Measurements from ENCODE around the gene RASSF5.

The RASSF5 gene, protein sequence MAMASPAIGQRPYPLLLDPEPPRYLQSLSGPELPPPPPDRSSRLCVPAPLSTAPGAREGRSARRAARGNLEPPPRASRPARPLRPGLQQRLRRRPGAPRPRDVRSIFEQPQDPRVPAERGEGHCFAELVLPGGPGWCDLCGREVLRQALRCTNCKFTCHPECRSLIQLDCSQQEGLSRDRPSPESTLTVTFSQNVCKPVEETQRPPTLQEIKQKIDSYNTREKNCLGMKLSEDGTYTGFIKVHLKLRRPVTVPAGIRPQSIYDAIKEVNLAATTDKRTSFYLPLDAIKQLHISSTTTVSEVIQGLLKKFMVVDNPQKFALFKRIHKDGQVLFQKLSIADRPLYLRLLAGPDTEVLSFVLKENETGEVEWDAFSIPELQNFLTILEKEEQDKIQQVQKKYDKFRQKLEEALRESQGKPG

DNA sequence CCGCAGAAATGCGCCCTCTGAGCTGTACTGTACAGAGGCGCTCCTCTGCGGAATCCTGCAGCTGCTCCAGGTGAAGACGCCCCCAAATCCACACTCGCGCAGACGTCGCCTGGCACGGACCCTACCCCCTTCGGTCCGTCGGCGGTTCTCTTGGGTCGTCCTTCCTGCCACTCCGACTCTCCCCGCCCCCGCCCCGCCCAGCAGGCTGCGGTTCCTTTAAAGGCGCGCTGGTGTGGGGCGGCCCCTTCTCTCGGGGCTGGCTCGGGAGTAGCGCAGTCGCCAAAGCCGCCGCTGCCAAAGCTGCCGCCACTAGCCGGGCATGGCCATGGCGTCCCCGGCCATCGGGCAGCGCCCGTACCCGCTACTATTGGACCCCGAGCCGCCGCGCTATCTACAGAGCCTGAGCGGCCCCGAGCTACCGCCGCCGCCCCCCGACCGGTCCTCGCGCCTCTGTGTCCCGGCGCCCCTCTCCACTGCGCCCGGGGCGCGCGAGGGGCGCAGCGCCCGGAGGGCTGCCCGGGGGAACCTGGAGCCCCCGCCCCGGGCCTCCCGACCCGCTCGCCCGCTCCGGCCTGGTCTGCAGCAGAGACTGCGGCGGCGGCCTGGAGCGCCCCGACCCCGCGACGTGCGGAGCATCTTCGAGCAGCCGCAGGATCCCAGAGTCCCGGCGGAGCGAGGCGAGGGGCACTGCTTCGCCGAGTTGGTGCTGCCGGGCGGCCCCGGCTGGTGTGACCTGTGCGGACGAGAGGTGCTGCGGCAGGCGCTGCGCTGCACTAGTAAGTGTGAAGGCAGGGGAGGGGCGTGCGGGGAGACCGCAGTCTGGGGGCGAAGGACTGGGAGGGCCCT, at the start of gene RASSF5:
TSS of gene RASSF5 (plus strand) at position 248 of the 846 bp plus-strand sequence. CDS start at position 320, 72 bp downstream.
- peak; percentile 92 for DNase-seq

DNA sequence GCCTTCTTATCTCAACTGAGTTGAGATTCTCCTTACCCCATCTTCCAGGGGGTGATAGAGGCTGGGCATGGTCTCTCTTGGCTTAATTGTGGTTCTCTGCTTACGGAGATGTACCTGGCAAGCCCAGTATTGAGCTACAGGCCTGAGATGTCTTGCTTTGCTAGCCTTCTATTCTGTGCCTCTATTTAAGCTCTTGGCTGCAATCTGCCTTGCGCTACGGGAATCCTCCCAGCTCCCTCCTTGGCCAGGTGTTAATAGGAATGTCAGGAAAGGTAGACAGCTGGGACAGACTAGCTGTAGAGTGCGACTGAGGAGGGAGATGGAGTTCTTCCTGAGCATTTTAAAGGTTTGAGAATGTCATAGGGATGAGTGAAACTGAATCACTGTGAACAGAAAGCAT, 47.6 kb upstream of the RASSF5 start:
- DNase-seq, result no peak

DNA sequence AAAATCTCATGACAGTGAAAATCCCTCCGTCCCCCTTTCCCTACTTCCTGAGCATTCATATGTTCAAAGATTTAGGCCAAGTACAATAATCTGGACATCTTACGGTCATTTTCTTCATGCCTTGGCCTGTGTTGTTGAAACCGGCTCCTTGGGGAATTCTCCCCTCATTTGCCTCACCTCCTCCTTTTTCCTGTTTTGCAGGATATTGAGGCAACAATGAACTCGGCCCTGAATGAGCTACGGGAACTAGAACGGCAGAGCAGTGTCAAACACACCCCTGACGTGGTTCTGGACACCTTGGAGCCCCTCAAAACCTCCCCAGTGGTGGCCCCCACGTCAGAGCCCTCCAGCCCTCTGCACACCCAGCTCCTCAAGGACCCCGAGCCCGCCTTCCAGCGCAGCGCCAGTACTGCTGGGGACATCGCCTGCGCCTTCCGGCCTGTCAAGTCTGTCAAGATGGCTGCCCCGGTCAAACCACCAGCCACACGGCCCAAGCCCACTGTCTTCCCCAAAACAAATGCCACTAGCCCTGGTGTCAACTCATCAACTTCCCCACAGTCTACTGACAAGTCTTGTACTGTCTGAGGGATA, 46.4 kb upstream of the RASSF5 start:
- no peak for DNase-seq

DNA sequence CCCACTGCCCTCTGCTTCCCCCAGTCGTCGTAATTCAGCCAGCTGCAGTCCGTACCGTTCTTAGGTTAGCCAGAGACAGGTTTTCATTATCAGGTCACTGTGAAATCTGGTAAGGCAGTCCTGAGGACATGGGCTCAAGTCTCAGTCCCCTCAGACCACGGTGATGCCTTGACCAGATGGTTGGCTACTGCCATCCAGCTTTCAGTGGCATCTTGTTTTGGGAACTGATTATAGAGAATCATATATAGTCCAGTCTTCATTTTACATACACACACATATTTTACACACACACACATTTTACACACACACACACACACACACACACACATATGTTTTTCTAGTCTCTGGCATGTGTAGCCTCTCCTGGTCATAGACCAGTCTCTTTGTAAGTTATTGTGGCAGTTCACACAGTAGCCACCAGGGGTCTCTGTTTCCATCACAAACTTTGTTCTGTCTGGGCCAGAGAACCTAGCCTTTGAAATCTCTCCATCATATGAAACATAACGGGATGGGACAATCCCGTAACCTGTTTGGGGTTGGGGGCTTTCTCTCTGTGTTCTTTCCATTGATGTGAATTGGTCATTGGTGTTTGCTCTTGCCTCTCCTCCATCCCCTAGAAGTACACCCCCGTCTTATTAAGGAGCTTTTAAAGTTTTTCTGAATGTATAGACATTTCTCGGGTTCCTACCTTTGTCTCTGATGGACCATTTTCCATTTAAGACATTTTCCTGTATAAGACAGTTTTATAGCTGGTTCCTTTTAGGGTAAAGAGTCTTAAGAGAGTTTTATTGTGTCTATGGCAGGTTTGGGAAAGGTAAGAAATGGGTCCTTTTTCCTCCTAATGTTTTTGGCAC, 45.5 kb upstream of the RASSF5 start:
- DNase-seq, result peak; percentile 87

DNA sequence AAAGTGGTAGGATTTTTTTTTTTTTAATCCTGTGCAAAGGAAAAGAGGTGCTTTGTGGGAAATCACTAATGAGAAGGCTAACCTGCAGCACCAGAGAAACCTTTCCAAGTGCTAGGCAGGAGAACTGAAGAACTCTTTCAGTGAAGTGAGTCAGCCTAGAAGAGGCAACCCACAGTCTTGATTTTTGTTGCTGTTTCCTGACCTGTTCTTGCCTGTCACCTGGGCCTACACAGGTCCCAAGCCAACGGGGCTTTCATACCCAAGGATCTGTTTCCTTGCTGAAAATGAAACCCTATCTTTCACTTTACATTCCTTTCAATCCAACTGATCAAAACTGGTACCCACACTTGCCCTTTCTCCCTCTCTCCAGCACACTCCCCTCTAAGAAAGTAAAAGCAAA, 44.2 kb upstream of the RASSF5 start:
- no peak for DNase-seq

DNA sequence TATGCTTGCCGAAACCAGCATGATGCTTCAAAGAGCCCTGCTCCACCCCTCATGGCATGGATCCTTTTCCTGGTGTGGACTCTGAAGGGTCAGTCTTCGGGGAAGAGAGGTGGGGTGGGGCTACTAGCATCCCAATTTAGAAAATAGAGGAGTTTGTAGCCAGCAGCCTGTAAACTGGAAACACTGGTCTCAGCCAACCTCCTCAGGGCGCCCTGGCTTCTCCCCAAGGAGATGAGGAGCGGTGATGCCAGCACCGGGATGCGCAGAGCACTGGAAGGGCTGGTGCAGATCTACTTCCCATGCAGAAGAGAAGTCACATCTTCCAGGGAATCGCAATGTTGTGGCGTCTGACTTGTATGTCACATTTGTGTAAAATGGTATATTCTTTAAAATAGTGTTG, 43.4 kb upstream of the RASSF5 start:
- DNase-seq, result no peak

DNA sequence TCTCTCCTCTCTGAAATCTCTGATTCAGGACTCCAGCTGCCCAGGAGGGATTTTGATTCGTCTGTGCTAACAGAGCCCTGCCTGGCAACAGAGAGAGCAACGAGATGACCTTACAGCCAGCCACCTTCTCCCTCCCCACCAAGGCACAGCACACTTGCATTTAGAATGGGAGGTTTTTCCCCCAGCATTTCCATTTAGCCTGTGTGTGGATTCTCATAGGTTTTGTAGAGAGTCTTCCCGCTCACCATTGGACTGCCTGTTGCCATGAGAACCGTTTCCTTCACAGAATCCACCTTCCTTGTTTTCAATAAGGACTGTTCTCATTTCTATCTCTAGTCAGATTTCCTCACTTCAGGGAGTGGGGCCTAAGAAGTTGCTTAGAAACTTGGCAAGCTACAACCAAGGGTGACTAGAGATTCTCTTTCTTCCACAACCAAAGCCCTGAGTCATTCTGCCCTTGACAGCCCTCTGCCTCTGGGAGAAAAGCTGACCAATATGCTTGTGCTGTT, 42.8 kb upstream of the RASSF5 start:
- no peak for DNase-seq

DNA sequence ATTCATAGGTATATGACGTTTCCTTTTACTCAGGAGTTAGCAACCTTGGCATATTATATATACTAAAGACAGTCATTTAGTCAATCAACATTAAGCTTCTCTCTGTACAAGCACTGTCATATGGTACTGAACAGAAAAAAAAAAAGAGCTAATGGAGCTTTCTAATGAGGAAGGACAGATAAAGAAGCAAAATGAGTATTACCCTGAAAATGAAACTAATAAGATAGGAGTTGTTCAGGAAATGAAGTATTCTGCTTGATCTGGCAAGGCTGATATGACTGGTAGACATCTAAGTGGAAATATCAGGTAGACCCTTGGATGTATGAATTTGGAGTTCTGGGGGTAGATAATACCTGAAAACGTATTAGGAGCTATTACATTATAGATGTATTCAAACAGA, 41.4 kb upstream of the RASSF5 start:
- DNase-seq, result no peak

DNA sequence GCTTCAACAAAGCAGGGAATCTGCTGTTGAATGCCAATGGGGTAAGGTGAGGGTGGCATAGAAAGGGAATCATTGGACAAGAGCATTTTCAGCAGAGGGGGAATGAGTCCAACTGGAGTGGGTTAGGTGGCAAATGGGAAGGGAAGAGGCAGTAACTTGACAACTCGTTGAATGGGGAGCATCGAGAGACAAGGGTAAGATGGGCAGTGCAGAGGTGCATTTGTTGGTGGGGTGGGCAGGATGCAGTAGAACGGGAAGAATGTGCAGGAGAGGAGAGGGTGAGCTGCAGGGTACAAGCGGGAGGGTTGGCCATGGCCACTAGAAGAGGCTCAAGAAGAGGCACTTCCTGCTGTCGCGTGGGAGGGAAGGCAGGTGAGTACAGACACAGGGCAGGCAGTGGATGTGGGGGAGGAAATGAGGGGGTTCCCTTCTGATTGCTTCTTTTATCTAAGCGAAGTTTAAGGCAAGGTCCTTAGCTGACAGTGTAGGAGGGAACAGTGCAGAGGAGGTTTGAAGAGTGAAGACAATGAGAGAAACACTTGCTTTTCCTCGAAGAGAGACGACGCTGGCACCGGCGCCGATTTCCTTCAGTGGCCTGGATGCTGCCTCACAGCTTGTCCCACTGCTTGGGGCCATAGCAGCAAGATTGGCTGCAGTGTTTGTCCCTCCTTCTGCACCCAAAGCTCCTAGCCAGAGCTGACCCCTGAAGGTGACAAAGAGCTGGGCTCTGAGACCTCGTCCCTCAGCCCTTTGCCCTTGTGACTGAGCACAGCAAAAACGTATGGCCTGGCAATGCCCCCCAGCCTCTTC, 40.3 kb upstream of the RASSF5 start:
- peak; percentile 71 for DNase-seq

DNA sequence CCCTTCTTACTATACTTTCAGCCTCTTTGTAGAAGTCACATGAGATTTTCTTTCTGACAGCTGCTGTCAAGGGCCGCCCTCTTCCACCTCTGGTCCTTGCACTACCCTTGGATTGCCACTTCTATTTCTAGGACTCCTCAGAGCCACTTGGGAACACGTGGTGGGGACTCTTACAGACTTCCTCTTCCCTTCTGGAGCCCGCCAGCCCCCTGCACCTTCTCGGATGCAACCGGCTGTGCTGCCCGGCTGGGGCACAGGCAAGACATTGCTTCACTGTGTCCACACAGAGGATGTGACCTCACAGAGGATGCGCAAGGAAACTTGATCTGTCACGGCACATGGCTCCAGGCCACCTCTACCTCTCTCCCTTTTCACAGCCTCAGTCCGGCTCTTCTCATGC, 39.4 kb upstream of the RASSF5 start:
- no peak for DNase-seq

DNA sequence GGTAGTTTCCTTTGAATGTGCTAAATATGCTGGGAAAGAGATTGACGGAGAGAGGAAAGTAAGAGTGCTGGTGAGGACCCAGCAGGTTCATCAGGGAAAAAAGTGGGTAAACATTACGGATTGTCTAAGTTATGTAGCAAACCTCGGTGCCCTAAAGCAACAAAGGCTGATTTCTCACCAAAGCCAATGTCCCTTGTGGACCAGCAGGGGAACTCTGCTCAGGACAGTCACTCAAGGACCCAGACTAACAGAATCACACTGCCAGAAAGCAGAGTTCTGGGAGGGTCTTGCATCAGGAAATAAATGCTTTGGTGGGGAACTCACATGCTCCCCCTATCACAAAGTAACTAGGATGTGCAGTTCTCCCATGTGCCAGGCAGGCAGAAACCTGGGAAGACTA, 38.8 kb upstream of the RASSF5 start:
- DNase-seq, result no peak

DNA sequence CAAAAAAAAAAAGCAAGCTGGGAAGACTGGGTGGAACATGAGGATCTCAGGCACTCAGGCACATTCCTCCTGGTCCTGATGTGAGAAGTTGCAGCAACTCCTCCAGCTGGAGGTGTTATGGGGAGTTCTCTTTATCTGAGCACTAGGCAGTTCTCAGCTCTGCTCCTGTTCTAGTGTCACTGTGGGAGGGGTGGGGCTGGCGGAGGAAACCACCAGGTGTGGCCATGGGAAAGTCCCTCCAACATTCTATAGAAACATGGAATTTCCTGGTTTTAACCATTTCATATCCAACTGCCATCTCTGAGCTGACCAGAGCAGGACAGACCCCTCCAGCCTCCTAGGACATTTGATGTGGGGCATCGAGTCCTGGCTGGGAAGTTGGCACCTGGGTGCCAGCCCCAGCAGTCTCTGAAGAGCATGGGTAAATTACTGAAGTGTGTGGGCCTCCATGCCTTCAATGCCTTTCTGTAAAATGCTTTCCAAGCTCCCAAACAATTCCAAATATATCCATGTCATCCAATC, 37.9 kb upstream of the RASSF5 start:
- DNase-seq, result peak; percentile 82

DNA sequence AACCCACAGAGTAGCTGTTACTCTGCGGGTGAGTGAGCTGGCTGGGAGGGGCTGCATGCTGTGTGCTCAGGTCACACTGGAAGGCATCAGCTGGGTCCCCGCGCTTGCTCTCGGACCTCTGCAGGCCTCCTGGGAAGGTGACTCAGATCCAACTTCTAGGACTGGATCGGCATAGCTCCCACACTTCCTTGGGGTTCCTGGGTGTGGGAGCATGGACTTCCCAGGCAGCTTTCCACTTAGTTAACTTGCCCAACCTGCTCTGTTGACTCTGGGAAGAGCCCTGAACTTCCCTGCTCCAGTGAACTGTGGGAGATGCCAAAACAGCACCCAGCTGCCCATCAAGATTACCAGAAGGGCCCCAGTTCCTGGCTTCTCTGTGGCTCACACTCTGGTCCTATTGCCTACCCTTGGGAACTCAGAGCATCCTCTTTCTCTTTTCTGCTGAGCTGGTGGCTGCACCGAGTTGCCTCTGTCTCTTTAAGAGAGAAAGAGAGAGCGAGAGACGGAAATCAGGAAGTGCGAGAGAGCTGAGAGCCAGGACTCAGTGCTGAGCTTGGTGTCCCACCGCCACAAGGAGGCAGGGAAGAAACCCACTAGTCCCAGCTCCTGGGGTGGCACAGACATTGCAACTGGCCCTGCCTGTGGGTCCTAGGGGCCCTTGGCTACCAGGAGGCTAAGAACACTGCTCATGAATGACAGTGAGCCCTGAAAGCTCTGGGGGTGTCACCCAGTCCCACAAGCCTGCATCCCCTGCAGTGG, 37.2 kb upstream of the RASSF5 start, which contains the start of gene IKBKE:
TSS of gene IKBKE (plus strand) at position 544 of the 759 bp plus-strand sequence. CDS start 2,752 bp downstream, outside the sequence.
- DNase-seq, result peak; percentile 79

DNA sequence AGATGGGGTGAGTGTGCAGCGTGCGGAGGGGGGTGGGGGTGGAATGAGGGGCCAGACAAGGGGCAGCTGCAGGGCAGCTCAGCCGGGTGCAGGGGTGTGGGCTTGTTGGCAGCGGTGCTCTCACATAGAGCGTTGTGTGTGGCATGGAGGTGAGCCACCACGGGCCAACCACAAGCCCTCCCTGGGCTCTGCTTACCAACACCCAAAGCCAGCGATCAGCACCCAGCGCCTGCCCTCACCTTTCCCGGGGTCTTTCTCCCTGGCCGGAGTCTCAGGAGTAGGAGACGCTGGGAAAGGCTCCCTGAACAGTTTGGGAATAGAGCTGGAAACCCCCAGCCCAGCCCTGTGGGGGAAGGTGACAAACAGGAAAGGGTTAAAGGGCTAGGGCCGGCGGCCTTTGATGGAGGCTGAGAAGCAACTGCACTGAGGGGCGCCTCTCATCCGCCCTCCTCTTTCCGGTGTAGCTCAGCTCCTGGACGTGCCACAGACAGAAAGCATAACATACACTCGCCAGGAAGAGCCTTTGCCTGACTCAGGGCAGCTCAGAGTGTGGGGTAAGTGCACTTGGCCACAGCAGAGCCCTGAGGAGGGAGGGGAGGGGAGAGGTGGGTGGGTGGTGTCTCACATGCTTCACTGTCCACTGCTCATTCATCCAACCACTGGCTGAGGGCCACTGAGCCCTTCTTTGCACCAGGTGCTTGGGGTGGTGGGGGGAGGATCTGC, 36.5 kb upstream of the RASSF5 start:
- peak; percentile 80 for DNase-seq

DNA sequence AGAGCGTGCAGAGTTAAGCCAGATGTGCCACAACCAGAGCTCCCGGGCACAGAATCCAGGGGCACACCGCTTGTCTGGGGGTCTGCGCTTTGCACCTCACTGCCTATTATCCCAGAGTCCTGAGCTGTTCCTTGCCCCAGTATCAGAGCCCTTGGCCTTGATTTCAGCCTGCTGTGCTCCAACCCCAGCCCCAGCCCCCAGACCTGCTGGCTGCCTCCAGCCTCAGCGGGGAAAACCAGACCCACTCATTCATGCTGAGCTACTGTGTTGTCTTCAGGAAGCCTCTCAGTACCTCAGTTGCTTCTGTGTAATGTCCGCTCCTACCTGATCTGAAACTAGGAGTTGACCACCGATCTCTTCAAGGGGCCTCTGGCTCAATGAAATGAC, 35.9 kb upstream of the RASSF5 start:
- peak; percentile 73 for DNase-seq

DNA sequence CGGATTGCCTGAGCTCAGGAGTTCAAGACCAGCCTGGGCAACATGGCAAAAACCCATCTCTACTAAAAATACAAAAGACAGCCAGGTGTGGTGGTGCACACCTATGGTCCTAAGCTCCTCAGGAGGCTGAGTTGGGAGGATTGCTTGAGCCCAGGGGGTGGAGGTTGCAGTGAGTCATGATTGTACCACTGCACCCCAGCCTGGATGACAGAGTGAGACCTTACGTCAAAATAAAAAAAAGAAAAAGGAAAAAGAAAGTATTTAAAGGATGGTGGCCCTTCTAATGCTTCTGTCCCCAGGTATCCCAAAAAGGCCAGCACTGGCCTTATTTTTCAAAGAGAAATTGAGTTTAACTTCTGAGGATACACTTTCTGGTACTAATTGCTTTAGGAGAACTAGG, 35.3 kb upstream of the RASSF5 start:
- no peak for DNase-seq

DNA sequence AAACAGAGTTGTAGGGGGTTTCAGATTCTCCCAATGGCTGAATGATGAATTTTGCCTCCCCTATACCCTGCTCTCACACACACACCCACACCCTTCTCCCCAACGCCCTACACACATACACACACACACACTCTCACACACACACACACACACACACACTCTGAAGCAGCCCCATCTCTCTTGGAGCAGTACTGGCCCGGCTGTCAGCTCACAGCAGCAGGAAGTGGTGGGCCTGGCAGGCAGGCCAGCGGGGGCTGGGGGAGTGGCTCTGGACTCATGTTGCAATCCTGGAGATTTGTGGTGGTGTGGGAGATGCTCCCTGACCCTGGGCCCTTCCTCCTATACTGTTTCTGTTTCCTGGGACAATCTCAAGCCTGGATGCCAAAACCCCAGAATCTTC, 34.9 kb upstream of the RASSF5 start:
- DNase-seq, result peak; percentile 73

DNA sequence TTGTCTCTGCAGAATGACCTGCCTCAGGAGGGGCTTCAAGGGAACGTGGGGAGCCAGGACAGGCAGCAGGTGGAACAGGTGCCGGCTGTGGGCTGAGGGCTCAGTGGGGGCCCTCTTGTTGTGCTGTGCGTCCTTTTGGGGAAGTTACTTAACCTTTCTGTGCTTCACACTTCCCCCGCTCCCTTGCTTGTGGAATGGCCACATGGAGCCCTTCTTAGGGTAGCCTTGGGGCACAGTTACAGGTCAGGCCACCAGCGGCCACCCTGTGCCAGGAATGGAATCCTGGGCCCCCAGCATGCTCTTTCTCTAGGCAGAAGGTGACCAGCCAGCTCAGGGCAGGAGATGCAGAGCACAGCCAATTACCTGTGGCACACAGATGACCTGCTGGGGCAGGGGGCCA, 34.4 kb upstream of the RASSF5 start:
- no peak for DNase-seq

DNA sequence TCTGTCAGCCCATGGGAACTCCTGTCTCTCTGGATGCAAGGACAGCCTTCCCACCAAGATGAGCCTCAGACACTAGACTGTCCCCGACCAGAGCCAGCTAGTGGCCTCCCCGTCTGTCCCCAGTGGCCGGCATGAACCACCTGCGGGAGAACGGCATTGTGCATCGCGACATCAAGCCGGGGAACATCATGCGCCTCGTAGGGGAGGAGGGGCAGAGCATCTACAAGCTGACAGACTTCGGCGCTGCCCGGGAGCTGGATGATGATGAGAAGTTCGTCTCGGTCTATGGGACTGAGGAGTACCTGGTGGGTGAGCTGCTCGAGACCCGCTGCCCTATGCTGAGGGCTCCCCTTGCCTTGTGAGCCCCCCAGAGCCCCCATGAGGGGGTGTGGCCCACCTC, 31.3 kb upstream of the RASSF5 start:
- no peak for DNase-seq

DNA sequence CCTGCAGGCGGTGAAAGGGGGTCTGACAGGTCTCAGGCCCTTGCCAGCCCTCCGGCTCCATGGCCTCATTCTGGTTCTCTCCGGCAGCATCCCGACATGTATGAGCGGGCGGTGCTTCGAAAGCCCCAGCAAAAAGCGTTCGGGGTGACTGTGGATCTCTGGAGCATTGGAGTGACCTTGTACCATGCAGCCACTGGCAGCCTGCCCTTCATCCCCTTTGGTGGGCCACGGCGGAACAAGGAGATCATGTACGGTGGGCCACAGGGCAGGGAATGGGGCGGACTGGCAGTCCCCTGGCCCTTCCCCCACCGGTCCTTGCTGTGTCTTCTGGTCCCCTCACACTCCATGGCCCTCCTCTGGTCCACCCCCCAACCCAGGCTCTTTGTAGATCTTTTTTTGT, 30.7 kb upstream of the RASSF5 start:
- no peak for DNase-seq
